Cortex of kidney (tissue), 1 donor: ENCODE measurements around the gene PTOV1.

Experiments
- DNase-seq: peaks from one replicate; lab custom pipeline; 2025; lab: John Stamatoyannopoulos, UW

The PTOV1 gene

GRCh38 chr19:49858088-49858985 lies 7.4 kb downstream of the PTOV1 start:
- no peak for DNase-seq

- DNase-seq = no peak
Observed at GRCh38 chr19:49859682-49860335, 8.8 kb downstream of the PTOV1 start.

- no peak for DNase-seq
Observed at GRCh38 chr19:49860336-49861102, 9.6 kb downstream of the PTOV1 start.

GRCh38 chr19:49861107-49861506 lies 10.1 kb downstream of the PTOV1 start:
- no peak for DNase-seq

- DNase-seq = no peak
Observed at GRCh38 chr19:49861541-49862378, 10.8 kb downstream of the PTOV1 start.

GRCh38 chr19:49862391-49863253 lies 11.7 kb downstream of the PTOV1 start:
- no peak for DNase-seq

- no peak for DNase-seq
Observed at GRCh38 chr19:49863254-49863934, 12.4 kb downstream of the PTOV1 start.

- no peak for DNase-seq
Observed at GRCh38 chr19:49863935-49864320, 13.0 kb downstream of the PTOV1 start.

- DNase-seq = no peak
Observed at GRCh38 chr19:49864890-49865289, 13.9 kb downstream of the PTOV1 start.

- DNase-seq = no peak
Observed at GRCh38 chr19:49866933-49867782, 16.2 kb downstream of the PTOV1 start, which contains the start of gene PNKP. Gene PNKP (minus strand): TSS chr19:49867576. CDS start chr19:49867204, 372 bp downstream.

GRCh38 chr19:49869009-49869483 lies 18.1 kb downstream of the PTOV1 start:
- no peak for DNase-seq

- DNase-seq = peak; percentile 76
Observed at GRCh38 chr19:49869484-49870308, 18.7 kb downstream of the PTOV1 start.

- no peak for DNase-seq
Observed at GRCh38 chr19:49870309-49870901, 19.4 kb downstream of the PTOV1 start.

- DNase-seq = no peak
Observed at GRCh38 chr19:49871349-49871985, 20.5 kb downstream of the PTOV1 start.

- no peak for DNase-seq
Observed at GRCh38 chr19:49872245-49873128, 21.5 kb downstream of the PTOV1 start.

GRCh38 chr19:49873129-49873521 lies 22.2 kb downstream of the PTOV1 start:
- DNase-seq = no peak
